DLD1 (cell line): ENCODE results near the gene AKT2.

ENCODE experiments used
- in situ Hi-C: cut with HindIII; loops from 2 replicates; pipeline ENCODE4 v1.10.0; 2017; ENCODE audit warnings: low sequenced_read_pairs

Gene AKT2

GRCh38 chr19:40302224-40303011 lies 17.3 kb upstream of the AKT2 start:
- in situ Hi-C loops = no loop called here

GRCh38 chr19:40300668-40301067 lies 15.5 kb upstream of the AKT2 start:
- in situ Hi-C loops = no loop called here

- in situ Hi-C loops = no loop called here
Measured at GRCh38 chr19:40298026-40298425, 12.9 kb upstream of the AKT2 start.

GRCh38 chr19:40294560-40294959 lies 9.4 kb upstream of the AKT2 start:
- in situ Hi-C loops = no loop called here

DNA sequence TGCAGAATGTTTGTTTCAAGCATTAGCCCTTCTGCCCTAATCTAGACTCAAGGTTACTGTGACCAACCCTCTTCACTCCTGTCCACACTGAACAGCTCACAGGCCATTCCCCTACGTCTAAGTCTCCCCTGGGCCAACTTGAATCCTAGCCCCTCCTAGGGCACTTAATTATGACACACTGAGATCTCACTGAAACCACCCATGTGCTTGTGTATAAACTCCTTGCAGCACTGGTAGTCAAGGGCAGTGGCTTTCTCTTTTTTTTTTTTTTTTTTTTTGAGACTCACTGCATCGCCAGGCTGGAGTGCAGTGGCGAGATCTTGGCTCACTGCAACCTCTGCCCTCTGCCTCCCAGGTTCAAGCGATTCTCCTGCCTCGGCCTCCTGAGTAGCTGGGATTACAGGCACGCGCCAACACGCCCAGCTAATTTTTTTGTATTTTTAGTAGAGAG lies 1.9 kb upstream of the AKT2 start:
- in situ Hi-C loops = no loop called here

- in situ Hi-C loops = no loop called here
Measured at GRCh38 chr19:40286235-40286970, 1.3 kb upstream of the AKT2 start.

DNA sequence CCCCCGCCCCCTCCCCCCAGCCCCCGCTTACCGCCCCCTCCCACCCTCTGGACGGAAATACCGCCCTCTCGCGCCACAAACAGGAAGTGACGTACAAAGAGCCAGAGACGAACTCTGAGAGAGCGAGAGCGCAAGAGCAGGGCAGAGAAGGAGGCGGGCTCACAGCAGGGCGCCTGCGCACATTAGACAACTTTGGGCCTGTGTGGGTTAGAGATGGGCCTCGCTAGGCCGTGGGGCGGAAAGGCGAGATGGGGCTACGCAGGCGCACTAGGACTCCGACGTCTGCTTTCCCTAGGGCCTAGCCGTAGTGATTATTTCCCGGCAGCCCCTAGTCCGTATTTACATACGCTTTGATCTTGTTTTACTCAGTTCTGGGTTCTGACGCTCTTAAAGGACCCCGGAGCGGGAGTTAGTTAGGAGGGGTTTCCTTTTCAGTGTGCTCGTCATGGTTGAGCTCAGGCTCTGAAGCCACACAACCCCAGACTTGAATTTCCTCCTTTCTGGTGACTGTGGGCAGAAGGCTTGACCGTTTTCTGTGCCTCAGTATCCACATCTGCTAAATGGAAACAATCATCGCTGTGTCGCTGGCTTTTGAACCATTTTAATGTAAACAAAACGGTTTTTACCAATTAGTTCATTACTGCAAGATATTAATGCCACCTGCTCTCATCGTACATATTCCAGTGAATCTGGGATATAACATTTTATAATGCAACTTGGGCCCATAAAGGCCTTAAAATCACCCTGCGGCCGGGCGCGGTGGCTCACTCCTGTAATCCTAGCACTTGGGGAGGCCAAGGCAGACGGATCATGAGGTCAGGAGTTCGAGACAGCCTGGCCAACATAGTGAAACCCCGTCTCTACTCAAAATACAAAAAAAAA lies 449 bp upstream of the AKT2 start:
- in situ Hi-C loops = no loop called here

DNA sequence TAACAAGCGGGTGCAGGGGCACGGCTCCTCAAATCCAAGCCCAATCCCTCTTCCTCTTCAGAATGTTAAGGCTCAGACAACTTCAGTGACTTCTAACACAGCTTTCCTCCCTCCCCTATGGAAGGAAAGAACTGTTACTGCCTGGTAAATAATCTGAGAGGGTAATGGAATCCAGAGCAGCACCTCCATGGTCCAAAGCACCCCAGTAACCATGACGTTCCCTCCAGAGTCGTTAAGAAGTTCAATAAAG lies 969 bp downstream of the AKT2 start:
- in situ Hi-C loops = no loop called here

DNA sequence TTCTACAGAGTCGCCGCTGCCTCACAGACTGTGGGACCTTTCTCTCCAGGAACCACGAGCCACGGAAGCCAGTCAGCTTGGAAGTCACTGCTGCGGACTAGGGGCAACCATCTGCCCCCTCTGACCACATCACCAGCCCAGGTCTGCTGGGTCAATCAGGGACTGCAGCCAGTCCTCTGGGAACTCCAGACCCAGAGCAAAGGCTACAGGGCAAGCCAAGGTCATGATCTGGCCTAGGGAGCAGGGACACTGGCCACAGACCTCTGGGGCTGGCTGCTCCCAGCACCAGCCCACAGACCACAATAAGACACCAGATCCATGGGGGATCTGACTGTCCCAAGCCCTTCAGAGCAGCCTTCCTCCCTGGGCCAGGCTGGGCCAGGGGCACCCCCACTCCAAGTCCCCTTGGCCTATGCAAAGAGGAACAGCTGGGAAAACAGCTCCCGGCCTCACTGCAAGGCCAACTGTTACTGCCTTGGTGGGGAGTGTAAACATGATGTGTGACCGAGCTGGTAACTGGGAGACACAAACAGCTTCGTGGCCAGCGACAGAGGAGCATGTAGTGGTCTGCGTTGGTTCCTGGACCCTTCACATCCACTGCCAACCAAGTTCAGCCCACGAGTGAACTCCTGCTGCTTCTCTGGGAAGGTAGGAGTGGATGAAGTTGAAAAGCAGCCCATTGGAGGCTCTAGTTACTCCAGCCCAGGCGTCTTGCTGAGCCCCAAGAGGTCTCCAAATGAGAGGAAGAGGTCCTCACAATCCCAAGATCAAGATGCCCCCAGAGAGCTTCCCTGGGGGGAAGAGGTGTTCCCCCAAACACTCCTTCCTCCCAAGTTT lies 1.5 kb downstream of the AKT2 start:
- in situ Hi-C loops = no loop called here

- in situ Hi-C loops = no loop called here
Measured at GRCh38 chr19:40282920-40283319, 2.2 kb downstream of the AKT2 start.

- in situ Hi-C loops = no loop called here
Measured at GRCh38 chr19:40282209-40282580, 3.0 kb downstream of the AKT2 start.

GRCh38 chr19:40281381-40282208 lies 3.5 kb downstream of the AKT2 start:
- in situ Hi-C loops = no loop called here

GRCh38 chr19:40280608-40281221 lies 4.4 kb downstream of the AKT2 start:
- in situ Hi-C loops = no loop called here

DNA sequence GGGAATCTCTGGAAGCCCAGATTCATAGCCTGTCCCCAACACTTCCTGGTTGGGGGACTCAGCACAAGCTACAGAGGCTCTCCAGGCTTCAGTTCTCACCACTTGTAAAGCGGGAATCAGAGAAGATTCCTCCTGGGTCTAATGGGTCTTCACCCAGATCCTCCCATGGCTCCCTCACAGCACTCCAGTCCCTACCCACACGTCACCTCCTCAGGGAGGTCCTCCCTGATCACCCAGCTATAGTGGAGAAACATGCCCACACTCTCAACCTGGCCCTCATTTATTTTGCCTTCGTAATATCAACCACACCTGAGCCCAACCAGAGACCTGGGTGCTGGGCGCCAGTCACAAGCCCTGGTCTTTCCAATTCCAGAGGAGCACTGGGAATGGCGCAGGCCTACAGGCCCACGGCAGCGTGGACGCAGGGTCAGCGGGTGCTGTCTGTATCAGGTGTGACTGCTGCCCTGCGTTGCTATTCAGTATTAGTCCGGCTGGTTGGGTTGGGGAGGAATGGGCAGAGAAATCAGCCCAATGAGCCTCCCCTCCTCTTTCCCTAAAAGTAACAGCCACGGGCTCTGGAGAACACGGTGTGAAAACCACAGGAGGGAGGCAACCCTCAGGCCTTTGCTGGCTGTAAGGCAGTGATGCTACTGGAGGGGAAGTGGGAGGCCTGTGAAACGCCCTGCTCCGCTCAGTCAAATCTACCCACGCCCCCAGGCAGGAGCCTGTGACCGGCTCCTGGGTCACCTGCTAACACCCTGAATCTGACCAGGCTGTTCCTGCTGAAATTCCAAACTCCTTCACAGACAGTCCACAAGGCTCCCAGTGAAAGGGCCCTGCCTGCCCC lies 5.2 kb downstream of the AKT2 start:
- in situ Hi-C loops = no loop called here

GRCh38 chr19:40279120-40279551 lies 6.0 kb downstream of the AKT2 start:
- in situ Hi-C loops = no loop called here

- in situ Hi-C loops = no loop called here
Measured at GRCh38 chr19:40278361-40279035, 6.6 kb downstream of the AKT2 start.

- in situ Hi-C loops = no loop called here
Measured at GRCh38 chr19:40277356-40278059, 7.6 kb downstream of the AKT2 start.
